ENCODE data around the gene TMEM101.

DNA sequence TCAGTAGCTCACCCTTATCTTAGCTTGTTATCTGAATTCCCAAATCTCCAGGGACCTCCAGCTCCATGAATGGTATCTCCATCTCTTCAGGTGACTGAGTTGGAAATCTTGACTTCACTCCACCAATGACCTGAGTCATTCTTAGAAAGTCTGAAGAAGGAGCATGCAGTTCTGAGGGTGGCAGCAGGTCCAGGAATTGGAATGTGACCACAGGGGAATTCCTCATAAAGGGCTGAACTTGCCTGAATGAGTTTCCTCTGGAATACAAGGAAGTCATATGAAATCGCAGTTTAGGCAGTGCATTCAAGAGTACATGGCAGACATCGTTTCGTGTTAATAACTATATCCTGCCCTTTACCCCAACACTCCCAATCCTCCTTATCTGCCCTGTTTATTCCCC lies 48.5 kb downstream of the TMEM101 start:
- TF ChIP-seq PHF8 (conservative IDR thresholded peaks at IDR 0.05; ENCODE audit: low read depth, low read length) (no peak), GTF2F1 (IDR thresholded peaks at IDR 0.05; ENCODE audit: borderline replicate concordance, low read depth, low read length) (no peak), EP300 (IDR thresholded peaks at IDR 0.05; ENCODE audit: borderline replicate concordance in 1 of 2, low read depth in 2 of 2, low read length in 2 of 2) (no peak), BCL11A (IDR thresholded peaks at IDR 0.05; ENCODE audit: low read depth in 2 of 2, low read length in 2 of 2) (no peak), POLR2A (IDR thresholded peaks at IDR 0.05; ENCODE audit: control extremely low read depth in 1 of 2, low read depth in 2 of 2, low read length in 2 of 2) (no peak), CEBPB (IDR thresholded peaks at IDR 0.05; ENCODE audit: low read depth, low read length) (no peak), USF2 (IDR thresholded peaks at IDR 0.05; ENCODE audit: low read length) (no peak), FOSL1 (IDR thresholded peaks at IDR 0.05; ENCODE audit: insufficient read depth, low read depth, low read length) (no peak), GABPA (IDR thresholded peaks at IDR 0.05; ENCODE audit: borderline replicate concordance, insufficient read depth, low read length) (no peak), CBX8 (IDR thresholded peaks at IDR 0.05; ENCODE audit: borderline replicate concordance, low read depth, low read length) (no peak)
- TF ChIP-seq, protein P1, sequence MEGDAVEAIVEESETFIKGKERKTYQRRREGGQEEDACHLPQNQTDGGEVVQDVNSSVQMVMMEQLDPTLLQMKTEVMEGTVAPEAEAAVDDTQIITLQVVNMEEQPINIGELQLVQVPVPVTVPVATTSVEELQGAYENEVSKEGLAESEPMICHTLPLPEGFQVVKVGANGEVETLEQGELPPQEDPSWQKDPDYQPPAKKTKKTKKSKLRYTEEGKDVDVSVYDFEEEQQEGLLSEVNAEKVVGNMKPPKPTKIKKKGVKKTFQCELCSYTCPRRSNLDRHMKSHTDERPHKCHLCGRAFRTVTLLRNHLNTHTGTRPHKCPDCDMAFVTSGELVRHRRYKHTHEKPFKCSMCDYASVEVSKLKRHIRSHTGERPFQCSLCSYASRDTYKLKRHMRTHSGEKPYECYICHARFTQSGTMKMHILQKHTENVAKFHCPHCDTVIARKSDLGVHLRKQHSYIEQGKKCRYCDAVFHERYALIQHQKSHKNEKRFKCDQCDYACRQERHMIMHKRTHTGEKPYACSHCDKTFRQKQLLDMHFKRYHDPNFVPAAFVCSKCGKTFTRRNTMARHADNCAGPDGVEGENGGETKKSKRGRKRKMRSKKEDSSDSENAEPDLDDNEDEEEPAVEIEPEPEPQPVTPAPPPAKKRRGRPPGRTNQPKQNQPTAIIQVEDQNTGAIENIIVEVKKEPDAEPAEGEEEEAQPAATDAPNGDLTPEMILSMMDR (IDR thresholded peaks at IDR 0.05; ENCODE audit: control extremely low read depth in 1 of 3, insufficient read depth in 1 of 3, low read depth in 1 of 3, low read length in 3 of 3) = no peak

All from H1 (cell line).